ENCODE results near the gene TAF1B. TPM values are rescaled to one million over a fixed set of nuclear protein-coding genes. Genes with fewer than 3 reads are reported as not detected.

The TAF1B gene
- total and polyA plus RNA-seq, 7 donors = 2.7 to 7.6 (median 5.7) TPM

DNA sequence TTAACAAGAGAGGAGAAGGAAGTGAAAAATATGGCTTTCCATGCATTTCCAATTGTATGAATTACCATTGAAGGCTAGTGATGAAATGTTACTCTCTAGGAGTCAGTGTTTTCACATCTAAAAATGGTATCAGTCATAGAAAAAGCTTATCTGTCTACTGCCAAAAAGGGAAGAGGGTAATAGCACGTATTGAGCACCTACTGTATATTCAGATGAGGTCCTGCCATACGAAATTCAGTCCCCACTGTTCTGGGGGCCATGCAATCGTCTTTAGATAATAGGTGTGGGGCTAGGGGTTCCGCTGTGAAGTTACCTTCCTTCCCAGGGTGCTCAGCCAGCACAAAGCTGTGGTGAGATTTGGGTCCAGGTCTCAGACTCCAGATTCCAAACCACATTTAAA is 94.0 kb downstream of the TAF1B start:
- WGBS, 3 donors = 89 to 94% (median 90%) methylated on average over 4 of the region's 4 CpGs
- Histone ChIP-seq H3K27ac (no peak overlapping the region), H3K4me3 (no peak overlapping the region), H3K4me1 (no peaks in the 10 kb centered on the region), H3K36me3 (ENCODE audit: insufficient read depth in 1 of 2, low read depth in 1 of 2) (peaks cover 0 to 28% of the 10 kb centered on the region in 2 donors), H3K9me3 (no peaks in the 10 kb centered on the region), H3K27me3 (ENCODE audit: insufficient read depth in 3 of 3, low read length in 2 of 3) (no peaks in the 10 kb centered on the region)
- no peak for DNase-seq
- ATAC-seq = no peak
- TF ChIP-seq, protein P1, sequence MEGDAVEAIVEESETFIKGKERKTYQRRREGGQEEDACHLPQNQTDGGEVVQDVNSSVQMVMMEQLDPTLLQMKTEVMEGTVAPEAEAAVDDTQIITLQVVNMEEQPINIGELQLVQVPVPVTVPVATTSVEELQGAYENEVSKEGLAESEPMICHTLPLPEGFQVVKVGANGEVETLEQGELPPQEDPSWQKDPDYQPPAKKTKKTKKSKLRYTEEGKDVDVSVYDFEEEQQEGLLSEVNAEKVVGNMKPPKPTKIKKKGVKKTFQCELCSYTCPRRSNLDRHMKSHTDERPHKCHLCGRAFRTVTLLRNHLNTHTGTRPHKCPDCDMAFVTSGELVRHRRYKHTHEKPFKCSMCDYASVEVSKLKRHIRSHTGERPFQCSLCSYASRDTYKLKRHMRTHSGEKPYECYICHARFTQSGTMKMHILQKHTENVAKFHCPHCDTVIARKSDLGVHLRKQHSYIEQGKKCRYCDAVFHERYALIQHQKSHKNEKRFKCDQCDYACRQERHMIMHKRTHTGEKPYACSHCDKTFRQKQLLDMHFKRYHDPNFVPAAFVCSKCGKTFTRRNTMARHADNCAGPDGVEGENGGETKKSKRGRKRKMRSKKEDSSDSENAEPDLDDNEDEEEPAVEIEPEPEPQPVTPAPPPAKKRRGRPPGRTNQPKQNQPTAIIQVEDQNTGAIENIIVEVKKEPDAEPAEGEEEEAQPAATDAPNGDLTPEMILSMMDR (IDR thresholded peaks at IDR 0.05) = no peak
- intact Hi-C loops (cut with DNase I) = no loop called here

DNA sequence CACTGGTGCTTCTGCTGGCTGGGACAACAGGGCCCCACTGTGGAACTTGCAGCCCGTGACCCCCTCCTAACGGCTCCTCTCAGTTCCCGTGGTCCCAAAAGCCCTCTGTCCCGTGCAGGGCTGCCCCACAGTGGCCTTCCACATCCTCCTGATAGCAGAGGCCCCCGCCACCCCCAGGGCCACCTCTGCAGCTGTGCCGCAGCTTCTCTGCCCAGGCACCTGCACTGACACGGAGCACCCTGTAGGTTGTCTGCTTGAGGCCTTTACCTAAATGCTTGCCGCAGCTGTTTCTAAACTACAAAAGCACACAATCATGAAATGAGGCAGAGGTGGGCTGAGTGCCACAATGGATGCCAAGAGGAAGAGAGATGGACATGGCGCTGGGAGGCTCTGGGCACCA is 94.7 kb downstream of the TAF1B start:
- H3K36me3 ChIP-seq (ENCODE audit: insufficient read depth in 1 of 2, low read depth in 1 of 2) = peaks cover 0 to 22% of the 10 kb centered on the region in 2 donors
- no peak for DNase-seq
- WGBS, 3 donors = 68 to 80% (median 72%) methylated on average over 9 of the region's 9 CpGs
- TF ChIP-seq, protein P1 (IDR thresholded peaks at IDR 0.05) = no peak
- intact Hi-C loops (cut with DNase I) = no loop called here
- H3K27ac ChIP-seq = no peak overlapping the region
- H3K27me3 ChIP-seq (ENCODE audit: insufficient read depth in 3 of 3, low read length in 2 of 3) = no peaks in the 10 kb centered on the region
- no peaks in the 10 kb centered on the region for H3K9me3 ChIP-seq
- no peaks in the 10 kb centered on the region for H3K4me1 ChIP-seq
- peak in 1 of 4 donors; percentile 38 for ATAC-seq
- H3K4me3 ChIP-seq = no peak overlapping the region

DNA sequence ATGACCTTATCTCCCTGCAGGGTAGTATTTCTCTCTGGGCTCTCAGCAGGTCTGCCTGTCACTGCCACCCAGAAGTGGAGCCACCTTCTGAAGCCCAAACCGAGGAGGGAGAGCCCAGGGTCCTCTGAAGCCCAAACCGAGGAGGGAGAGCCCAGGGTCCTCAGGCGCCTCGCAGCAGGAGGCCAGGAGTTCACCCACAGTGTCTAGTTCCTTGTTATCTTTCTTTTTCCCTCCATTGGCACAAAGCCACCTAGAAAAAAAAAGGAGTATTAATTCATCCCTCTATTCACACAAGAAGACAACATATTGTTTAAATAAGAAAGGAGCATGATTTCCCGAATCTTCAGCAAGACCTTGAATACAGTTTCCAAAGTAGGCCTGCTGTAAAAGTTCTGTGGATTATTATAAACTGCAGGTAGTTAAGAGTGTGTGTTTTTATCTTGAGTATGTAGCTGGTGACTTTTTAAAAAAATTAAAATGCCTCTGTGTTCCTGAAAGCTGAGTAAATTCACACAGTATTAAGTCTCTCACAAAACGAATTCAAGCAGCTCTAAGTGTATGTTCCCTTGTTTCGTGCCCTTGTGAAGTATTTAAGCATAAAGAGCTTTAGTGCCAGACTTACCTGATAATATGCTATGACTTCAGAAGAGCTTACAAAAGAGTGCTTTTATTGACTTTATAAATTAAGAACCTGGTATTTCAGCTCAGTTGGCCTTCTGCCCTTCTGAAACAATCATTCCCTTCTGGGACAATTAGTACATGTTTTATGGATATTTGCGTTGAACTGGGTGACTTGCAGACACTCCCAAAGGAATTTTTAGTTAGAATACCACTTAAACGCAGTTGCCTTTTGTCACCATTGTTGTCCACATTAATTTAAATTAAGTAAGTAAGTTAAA is 96.6 kb downstream of the TAF1B start:
- Histone ChIP-seq H3K4me3 (no peak overlapping the region), H3K27me3 (ENCODE audit: insufficient read depth in 3 of 3, low read length in 2 of 3) (peaks cover 0 to 5% (median 3%) of the 10 kb centered on the region in 3 donors), H3K36me3 (ENCODE audit: insufficient read depth in 1 of 2, low read depth in 1 of 2) (peaks cover 0 to 6% of the 10 kb centered on the region in 2 donors), H3K27ac (no peak overlapping the region), H3K4me1 (no peaks in the 10 kb centered on the region), H3K9me3 (no peaks in the 10 kb centered on the region)
- TF ChIP-seq, protein P1 (IDR thresholded peaks at IDR 0.05) = no peak
- 62 to 67% (median 64%) methylated on average over 9 of the region's 9 CpGs for WGBS, 3 donors
- DNase-seq (no peak), ATAC-seq (no peak)
- intact Hi-C loops (cut with DNase I) = loop anchor here in 1 of 2 donors (10.0 kb wide), 1 partner anchor 125 kb away; no protein-coding TSS in a partner anchor

DNA sequence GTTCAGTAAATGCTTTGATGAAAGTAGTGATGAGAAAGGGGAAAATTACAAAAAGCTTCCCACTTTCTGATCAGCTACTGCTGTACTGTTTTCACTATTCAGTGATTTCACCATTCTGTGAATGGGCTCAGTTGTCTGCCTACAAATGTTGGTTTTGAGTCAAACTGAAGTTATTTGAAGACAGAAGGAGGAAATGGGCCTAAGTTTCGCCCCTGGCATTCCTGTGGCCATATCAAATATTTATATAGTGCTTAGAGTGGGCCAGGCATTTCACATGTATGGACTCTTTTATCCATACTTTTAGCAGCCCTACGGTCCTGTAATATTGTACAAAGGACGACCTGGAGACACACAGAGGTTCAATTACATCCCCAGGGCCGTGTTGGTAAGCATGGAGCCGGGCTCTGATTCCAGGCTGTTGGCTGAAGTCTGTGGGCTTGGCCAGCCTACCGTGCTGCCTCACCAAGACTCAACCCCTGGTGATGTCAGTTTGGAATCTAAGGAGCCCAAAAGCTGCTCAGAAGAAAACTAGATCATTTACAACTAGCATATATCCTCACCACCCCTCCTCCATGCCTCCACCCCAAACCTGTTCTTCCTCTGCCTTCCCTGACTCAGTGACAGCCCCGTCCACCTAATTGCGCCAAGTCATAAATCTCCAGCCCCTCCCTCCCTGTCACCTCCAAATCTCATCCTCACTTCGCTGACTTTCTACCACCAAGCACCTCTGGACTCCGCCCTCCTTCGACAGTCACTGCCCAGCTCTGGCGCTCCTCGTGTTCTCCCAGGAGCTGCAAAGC is 98.1 kb downstream of the TAF1B start:
- Histone ChIP-seq H3K27ac (no peak overlapping the region), H3K4me1 (no peaks in the 10 kb centered on the region), H3K27me3 (ENCODE audit: insufficient read depth in 3 of 3, low read length in 2 of 3) (peaks cover 0 to 18% (median 3%) of the 10 kb centered on the region in 3 donors), H3K9me3 (no peaks in the 10 kb centered on the region), H3K36me3 (ENCODE audit: insufficient read depth in 1 of 2, low read depth in 1 of 2) (no peaks in the 10 kb centered on the region), H3K4me3 (no peak overlapping the region)
- 53 to 61% (median 55%) methylated on average over 13 of the region's 13 CpGs for WGBS, 3 donors
- intact Hi-C loops (cut with DNase I) = loop anchor here in 1 of 2 donors (10.0 kb wide), 1 partner anchor 127 kb away; no protein-coding TSS in a partner anchor
- ATAC-seq (no peak), DNase-seq (no peak)
- TF ChIP-seq, protein P1 (IDR thresholded peaks at IDR 0.05) = no peak
